ENCODE measurements around the gene TAOK3. TPM values are rescaled to one million over a fixed set of nuclear protein-coding genes. Genes with fewer than 3 reads are reported as not detected.
A peak's percentile ranks its signal among the peaks of the same experiment; 100 is the strongest.

The TAOK3 gene
- total and polyA plus RNA-seq, 2 of the 4 experiments (the other 2 are of a cell fraction), result 26.3 to 54.5 TPM

DNA sequence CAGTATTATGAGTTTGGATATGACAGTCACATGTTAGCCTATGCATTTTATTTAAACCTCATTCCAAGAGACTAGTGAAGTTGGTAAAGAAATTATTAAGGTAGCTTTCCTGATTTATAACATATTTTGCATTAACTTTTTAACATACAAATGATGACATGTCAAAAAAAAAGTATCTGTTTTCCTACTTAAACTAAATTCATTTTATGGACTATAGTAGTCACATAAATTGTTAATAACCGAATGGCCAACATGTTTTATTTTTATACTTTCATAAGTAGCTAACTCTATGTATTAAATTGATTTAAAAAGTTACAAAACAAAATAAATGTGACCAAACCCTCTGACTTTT, 14.7 kb downstream of the TAOK3 start:
- Histone ChIP-seq H2BK15ac (ENCODE audit: low read depth, low read length) (no peak overlapping the region), H4K5ac (ENCODE audit: low read depth, low read length) (no peak overlapping the region), H3K23ac (ENCODE audit: low read depth, low read length) (no peak overlapping the region), H3K9me3 (ENCODE audit: control insufficient read depth, insufficient read depth, low read length) (no peaks in the 10 kb centered on the region), H3K4me1 (ENCODE audit: control insufficient read depth, insufficient read depth, low read length) (peaks cover 9% of the 10 kb centered on the region), H3K36me3 (ENCODE audit: control insufficient read depth, insufficient read depth, low read length) (no peaks in the 10 kb centered on the region), H2BK20ac (ENCODE audit: low read depth, low read length) (no peak overlapping the region), H3K9me1 (ENCODE audit: insufficient read depth, low read length) (peaks cover 6% of the 10 kb centered on the region), H3K9ac (ENCODE audit: low read depth, low read length) (no peak overlapping the region), H2AFZ (replicated peaks; ENCODE audit: low read length, poor library complexity) (no peak overlapping the region), H3K18ac (ENCODE audit: low read depth, low read length) (no peak overlapping the region; the same call in 1 of the 2 replicates), H3K14ac (replicated peaks; ENCODE audit: low read depth, low read length) (no peak overlapping the region), H3K27me3 (ENCODE audit: control insufficient read depth, insufficient read depth, low read length) (no peaks in the 10 kb centered on the region), H3K4me2 (ENCODE audit: low read depth, low read length) (0 out of 2 replicates have a peak overlapping the region, but pooled peaks have one; percentile 23), H4K8ac (ENCODE audit: low read depth in 2 of 2, low read length in 2 of 2) (no peak overlapping the region), H2AK9ac (replicated peaks; ENCODE audit: low read depth, low read length, poor library complexity) (no peak overlapping the region), H3K79me1 (ENCODE audit: low read depth in 1 of 2, low read length in 2 of 2) (peaks cover 24 to 54% of the 10 kb centered on the region in 2 experiments), H4K20me1 (ENCODE audit: insufficient read depth, low read length) (peaks cover 4% of the 10 kb centered on the region; the same call in 1 of the 2 replicates), H2AK5ac (ENCODE audit: low read depth, low read length) (no peak overlapping the region), H2BK120ac (ENCODE audit: low read depth, low read length) (peak overlapping the region; percentile 27; the same call in 1 of the 2 replicates), H3K4ac (ENCODE audit: low read depth, low read length) (no peak overlapping the region), H3K56ac (ENCODE audit: extremely low read depth, insufficient read depth, low read length) (no peak overlapping the region), H3K27ac (ENCODE audit: insufficient read depth, low read length) (peak overlapping the region; percentile 71; the same call in 1 of the 2 replicates), H2BK5ac (ENCODE audit: low read depth, low read length, poor library complexity, severe bottlenecking) (peak overlapping the region; percentile 82), H3K4me3 (ENCODE audit: insufficient read depth, low read depth, low read length) (no peak overlapping the region), H4K91ac (ENCODE audit: insufficient read depth, low read depth, low read length) (no peak overlapping the region)
- ChIA-PET POLR2A (ENCODE audit: unreplicated experiment) (no interaction called here), CTCF (interaction anchor here (0.6 to 1.3 kb wide), 4 partner anchors 19 to 58 kb away, joined by 3 to 5 read pairs (median 3); partner anchors contain the start of gene SUDS3)
- intact Hi-C loops (cut with micrococcal nuclease), result loop anchor here (1.0 to 2.0 kb wide), 2 partner anchors 9 to 51 kb away; no protein-coding TSS in a partner anchor
- dilution Hi-C loops (cut with HindIII; ENCODE audit: low sequenced_read_pairs, unreplicated experiment), result no loop called here
- whole genome bisulfite sequencing, 2 experiments (ENCODE audit: extremely low coverage in 2 of 2, insufficient read length in 1 of 2), result no CpG with 5 or more reads among the region's 1 CpG
- no peak for DNase-seq
- no peak for TF ChIP-seq CEBPB (IDR thresholded peaks at IDR 0.05; ENCODE audit: low read depth, low read length)
- TF ChIP-seq SMC3 (IDR thresholded peaks at IDR 0.05; ENCODE audit: low read depth, low read length), result no peak
- no peak for TF ChIP-seq MAFK (IDR thresholded peaks at IDR 0.05; ENCODE audit: low read depth, low read length)
- no peak for TF ChIP-seq FOS (IDR thresholded peaks at IDR 0.05; ENCODE audit: low read depth, low read length)
- TF ChIP-seq RFX5 (IDR thresholded peaks at IDR 0.05; ENCODE audit: low read depth, low read length), result no peak
- no peak for TF ChIP-seq BHLHE40 (IDR thresholded peaks at IDR 0.05; ENCODE audit: low read depth, low read length)
- TF ChIP-seq MAZ (IDR thresholded peaks at IDR 0.05; ENCODE audit: borderline replicate concordance, low read depth, low read length), result no peak
- TF ChIP-seq POLR2A (IDR thresholded peaks at IDR 0.05; ENCODE audit: low read depth, low read length), result no peak
- TF ChIP-seq CHD1 (IDR thresholded peaks at IDR 0.05; ENCODE audit: low read depth, low read length), result no peak
- no peak for TF ChIP-seq RAD21 (IDR thresholded peaks at IDR 0.05; ENCODE audit: low read length)
- TF ChIP-seq, protein P1, sequence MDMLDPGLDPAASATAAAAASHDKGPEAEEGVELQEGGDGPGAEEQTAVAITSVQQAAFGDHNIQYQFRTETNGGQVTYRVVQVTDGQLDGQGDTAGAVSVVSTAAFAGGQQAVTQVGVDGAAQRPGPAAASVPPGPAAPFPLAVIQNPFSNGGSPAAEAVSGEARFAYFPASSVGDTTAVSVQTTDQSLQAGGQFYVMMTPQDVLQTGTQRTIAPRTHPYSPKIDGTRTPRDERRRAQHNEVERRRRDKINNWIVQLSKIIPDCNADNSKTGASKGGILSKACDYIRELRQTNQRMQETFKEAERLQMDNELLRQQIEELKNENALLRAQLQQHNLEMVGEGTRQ (IDR thresholded peaks at IDR 0.05; ENCODE audit: low read depth, low read length), result no peak
- no peak for TF ChIP-seq RCOR1 (IDR thresholded peaks at IDR 0.05; ENCODE audit: insufficient replicate concordance, low read length)
- TF ChIP-seq, protein P2, sequence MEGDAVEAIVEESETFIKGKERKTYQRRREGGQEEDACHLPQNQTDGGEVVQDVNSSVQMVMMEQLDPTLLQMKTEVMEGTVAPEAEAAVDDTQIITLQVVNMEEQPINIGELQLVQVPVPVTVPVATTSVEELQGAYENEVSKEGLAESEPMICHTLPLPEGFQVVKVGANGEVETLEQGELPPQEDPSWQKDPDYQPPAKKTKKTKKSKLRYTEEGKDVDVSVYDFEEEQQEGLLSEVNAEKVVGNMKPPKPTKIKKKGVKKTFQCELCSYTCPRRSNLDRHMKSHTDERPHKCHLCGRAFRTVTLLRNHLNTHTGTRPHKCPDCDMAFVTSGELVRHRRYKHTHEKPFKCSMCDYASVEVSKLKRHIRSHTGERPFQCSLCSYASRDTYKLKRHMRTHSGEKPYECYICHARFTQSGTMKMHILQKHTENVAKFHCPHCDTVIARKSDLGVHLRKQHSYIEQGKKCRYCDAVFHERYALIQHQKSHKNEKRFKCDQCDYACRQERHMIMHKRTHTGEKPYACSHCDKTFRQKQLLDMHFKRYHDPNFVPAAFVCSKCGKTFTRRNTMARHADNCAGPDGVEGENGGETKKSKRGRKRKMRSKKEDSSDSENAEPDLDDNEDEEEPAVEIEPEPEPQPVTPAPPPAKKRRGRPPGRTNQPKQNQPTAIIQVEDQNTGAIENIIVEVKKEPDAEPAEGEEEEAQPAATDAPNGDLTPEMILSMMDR (conservative IDR thresholded peaks at IDR 0.05; ENCODE audit: low read depth, low read length), result no peak
- TF ChIP-seq NFE2L2 (IDR thresholded peaks at IDR 0.05; ENCODE audit: low read depth, low read length), result no peak
- TF ChIP-seq MXI1 (IDR thresholded peaks at IDR 0.05; ENCODE audit: borderline replicate concordance, low read depth, low read length), result no peak
- TF ChIP-seq, protein P3, sequence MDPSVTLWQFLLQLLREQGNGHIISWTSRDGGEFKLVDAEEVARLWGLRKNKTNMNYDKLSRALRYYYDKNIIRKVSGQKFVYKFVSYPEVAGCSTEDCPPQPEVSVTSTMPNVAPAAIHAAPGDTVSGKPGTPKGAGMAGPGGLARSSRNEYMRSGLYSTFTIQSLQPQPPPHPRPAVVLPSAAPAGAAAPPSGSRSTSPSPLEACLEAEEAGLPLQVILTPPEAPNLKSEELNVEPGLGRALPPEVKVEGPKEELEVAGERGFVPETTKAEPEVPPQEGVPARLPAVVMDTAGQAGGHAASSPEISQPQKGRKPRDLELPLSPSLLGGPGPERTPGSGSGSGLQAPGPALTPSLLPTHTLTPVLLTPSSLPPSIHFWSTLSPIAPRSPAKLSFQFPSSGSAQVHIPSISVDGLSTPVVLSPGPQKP (IDR thresholded peaks at IDR 0.05; ENCODE audit: borderline replicate concordance, low read depth, low read length), result no peak
- ATAC-seq (ENCODE audit: low read depth), result no peak
- in situ Hi-C loops (cut with MboI; ENCODE audit: low sequenced_read_pairs), result loop anchor here (25.0 kb wide), 1 partner anchor 1754 kb away; the partner anchor contains the start of gene RAB35
- BruUV-seq (replicated peaks), result no TSS peak
